Activated CD4-positive, alpha-beta memory T cell treated with anti-CD3 and anti-CD28 coated beads for 36 hours (primary cell): ENCODE data around the gene KIAA0930. TPM values are rescaled to one million over a fixed set of nuclear protein-coding genes. Genes with fewer than 3 reads are reported as not detected.

Experiments used
- CTCF ChIA-PET: fragments of 350-600 bp; sonication (Branson Sonifier 250); formaldehyde crosslinking; loops from one replicate; lab custom pipeline; 2021; ENCODE audit warnings: antibody characterized with exemption, inconsistent platforms; lab: Charles Lee
- POLR2A ChIA-PET: fragments of 350-600 bp; sonication (Branson Sonifier 250); formaldehyde crosslinking; loops from one replicate; lab custom pipeline; 2021; ENCODE audit warnings: antibody characterized with exemption; lab: Charles Lee
- DNase-seq: peaks from one replicate; pipeline ENCODE4 v3.0.0-alpha.2; 2020
- H3K27ac Mint-ChIP-seq: one replicate; pipeline ENCODE4 v1.8.0; 2021; ENCODE audit warnings: mixed read lengths
- H3K27me3 Mint-ChIP-seq: one replicate; pipeline ENCODE4 v1.8.0; 2021; ENCODE audit warnings: mixed read lengths
- H3K36me3 Mint-ChIP-seq: one replicate; pipeline ENCODE4 v1.8.0; 2021; ENCODE audit warnings: mixed read lengths
- H3K4me1 Mint-ChIP-seq: one replicate; pipeline ENCODE4 v1.8.0; 2021; ENCODE audit warnings: low read depth, mixed read lengths
- H3K4me3 Mint-ChIP-seq: one replicate; pipeline ENCODE4 v1.8.0; 2021; ENCODE audit warnings: mild to moderate bottlenecking, mixed read lengths
- H3K9me3 Mint-ChIP-seq: one replicate; pipeline ENCODE4 v1.8.0; 2021; ENCODE audit warnings: mixed read lengths
- intact Hi-C: fragments of 100-400 bp; cut with micrococcal nuclease; formaldehyde crosslinking; loops from one replicate; pipeline ENCODE4 v1.15.1; 2023
- total RNA-seq, 2 experiments: library from RNA; stranded (reverse); gene quantifications; one replicate each; pipeline ENCODE4 v1.2.3, GENCODE V29; 2021

KIAA0930 gene
- total RNA-seq, 2 experiments from 2014 or later = 31.1 to 31.9 TPM

GRCh38 chr22:45187891-45188290 is 52.8 kb downstream of the KIAA0930 start:
- intact Hi-C loops = no loop called here
- DNase-seq = no peak
- H3K4me1 Mint-ChIP-seq = peaks cover 17% of the 10 kb centered on the region
- ChIA-PET POLR2A (no interaction called here), CTCF (no interaction called here)
- H3K27ac Mint-ChIP-seq = no peak overlapping the region
- H3K36me3 Mint-ChIP-seq = peaks cover 33% of the 10 kb centered on the region
- no peaks in the 10 kb centered on the region for H3K9me3 Mint-ChIP-seq
- H3K4me3 Mint-ChIP-seq = no peak overlapping the region
- no peaks in the 10 kb centered on the region for H3K27me3 Mint-ChIP-seq

- DNase-seq = peak; percentile 34
- Mint-ChIP-seq H3K27me3 (no peaks in the 10 kb centered on the region), H3K4me3 (no peak overlapping the region), H3K9me3 (no peaks in the 10 kb centered on the region), H3K4me1 (peaks cover 27% of the 10 kb centered on the region), H3K36me3 (peaks cover 44% of the 10 kb centered on the region), H3K27ac (peak overlapping the region; percentile 67)
- intact Hi-C loops = no loop called here
- ChIA-PET CTCF (no interaction called here), POLR2A (no interaction called here)
Observed at GRCh38 chr22:45185718-45186514, 54.8 kb downstream of the KIAA0930 start.

- no peak overlapping the region for H3K27ac Mint-ChIP-seq
- CTCF ChIA-PET = no interaction called here
- intact Hi-C loops = no loop called here
Observed at GRCh38 chr22:45183974-45184373, 56.7 kb downstream of the KIAA0930 start.

GRCh38 chr22:45181766-45182165 is 58.9 kb downstream of the KIAA0930 start:
- no peak for DNase-seq
- CTCF ChIA-PET = interaction anchor here (1.4 kb wide), 1 partner anchor 11 kb away, joined by 3 read pairs; no protein-coding TSS in a partner anchor
- H3K4me3 Mint-ChIP-seq = no peak overlapping the region
- H3K4me1 Mint-ChIP-seq = peaks cover 61% of the 10 kb centered on the region
- intact Hi-C loops = no loop called here
- H3K27me3 Mint-ChIP-seq = no peaks in the 10 kb centered on the region
- H3K27ac Mint-ChIP-seq = peak overlapping the region; percentile 74
- POLR2A ChIA-PET = no interaction called here
- peaks cover 60% of the 10 kb centered on the region for H3K36me3 Mint-ChIP-seq
- no peaks in the 10 kb centered on the region for H3K9me3 Mint-ChIP-seq

More at GRCh38 chr22:45183974-45184373, 56.7 kb downstream of the KIAA0930 start:
- POLR2A ChIA-PET = no interaction called here
- DNase-seq = no peak
- no peaks in the 10 kb centered on the region for H3K27me3 Mint-ChIP-seq
- H3K4me1 Mint-ChIP-seq = peaks cover 45% of the 10 kb centered on the region
- H3K4me3 Mint-ChIP-seq = no peak overlapping the region
- no peaks in the 10 kb centered on the region for H3K9me3 Mint-ChIP-seq
- H3K36me3 Mint-ChIP-seq = peaks cover 58% of the 10 kb centered on the region

- intact Hi-C loops = no loop called here
- ChIA-PET POLR2A (no interaction called here), CTCF (interaction anchor here (1.4 kb wide), 1 partner anchor 11 kb away, joined by 3 read pairs; no protein-coding TSS in a partner anchor)
- Mint-ChIP-seq H3K36me3 (peaks cover 64% of the 10 kb centered on the region), H3K4me1 (peaks cover 63% of the 10 kb centered on the region), H3K4me3 (no peak overlapping the region), H3K27me3 (no peaks in the 10 kb centered on the region), H3K9me3 (no peaks in the 10 kb centered on the region), H3K27ac (peak overlapping the region; percentile 74)
- DNase-seq = no peak
Observed at GRCh38 chr22:45181240-45181639, 59.5 kb downstream of the KIAA0930 start.

- no peaks in the 10 kb centered on the region for H3K27me3 Mint-ChIP-seq
- no peak overlapping the region for H3K4me3 Mint-ChIP-seq
- intact Hi-C loops = no loop called here
- ChIA-PET POLR2A (no interaction called here), CTCF (interaction anchor here (0.6 to 2.0 kb wide), 2 partner anchors 28 to 74 kb away, joined by 3 to 7 read pairs; no protein-coding TSS in a partner anchor)
- no peak for DNase-seq
- peaks cover 63% of the 10 kb centered on the region for H3K4me1 Mint-ChIP-seq
- peaks cover 61% of the 10 kb centered on the region for H3K36me3 Mint-ChIP-seq
- no peak overlapping the region for H3K27ac Mint-ChIP-seq
- H3K9me3 Mint-ChIP-seq = no peaks in the 10 kb centered on the region
Observed at GRCh38 chr22:45180146-45180679, 60.5 kb downstream of the KIAA0930 start.

GRCh38 chr22:45179276-45180049 is 61.2 kb downstream of the KIAA0930 start:
- ChIA-PET POLR2A (no interaction called here), CTCF (interaction anchor here (0.6 to 2.0 kb wide), 2 partner anchors 29 to 192 kb away, joined by 3 to 7 read pairs; no protein-coding TSS in a partner anchor)
- Mint-ChIP-seq H3K4me1 (peaks cover 69% of the 10 kb centered on the region), H3K4me3 (no peak overlapping the region), H3K27ac (peak overlapping the region; percentile 59), H3K27me3 (no peaks in the 10 kb centered on the region), H3K36me3 (peaks cover 61% of the 10 kb centered on the region), H3K9me3 (no peaks in the 10 kb centered on the region)
- intact Hi-C loops = loop anchor here (5.0 kb wide), 1 partner anchor 63 kb away; the partner anchor contains the start of gene KIAA0930
- DNase-seq = peak; percentile 43

GRCh38 chr22:45172881-45173585 is 67.7 kb downstream of the KIAA0930 start:
- peak overlapping the region; percentile 1 for H3K4me3 Mint-ChIP-seq
- DNase-seq = no peak
- H3K27ac Mint-ChIP-seq = peak overlapping the region; percentile 78
- peaks cover 77% of the 10 kb centered on the region for H3K36me3 Mint-ChIP-seq
- intact Hi-C loops = no loop called here
- H3K27me3 Mint-ChIP-seq = no peaks in the 10 kb centered on the region
- CTCF ChIA-PET = interaction anchor here (0.6 to 1.7 kb wide), 5 partner anchors 8 to 43 kb away, joined by 3 to 9 read pairs (median 3); partner anchors contain the start of gene NUP50
- H3K9me3 Mint-ChIP-seq = no peaks in the 10 kb centered on the region
- peaks cover 88% of the 10 kb centered on the region for H3K4me1 Mint-ChIP-seq
- POLR2A ChIA-PET = interaction anchor here (0.6 to 1.9 kb wide), 4 partner anchors 8 to 77 kb away, joined by 3 to 12 read pairs (median 5); partner anchors contain the start of gene NUP50

- peaks cover 77% of the 10 kb centered on the region for H3K36me3 Mint-ChIP-seq
- H3K27ac Mint-ChIP-seq = peak overlapping the region; percentile 58
- H3K4me3 Mint-ChIP-seq = no peak overlapping the region
- CTCF ChIA-PET = no interaction called here
- DNase-seq = no peak
- POLR2A ChIA-PET = no interaction called here
- H3K27me3 Mint-ChIP-seq = no peaks in the 10 kb centered on the region
- intact Hi-C loops = no loop called here
- no peaks in the 10 kb centered on the region for H3K9me3 Mint-ChIP-seq
- H3K4me1 Mint-ChIP-seq = peaks cover 83% of the 10 kb centered on the region
Observed at GRCh38 chr22:45171830-45172229, 68.9 kb downstream of the KIAA0930 start.

GRCh38 chr22:45169591-45170466 is 70.9 kb downstream of the KIAA0930 start:
- peak; percentile 65 for DNase-seq
- Mint-ChIP-seq H3K27ac (peak overlapping the region; percentile 87), H3K4me1 (peaks cover 78% of the 10 kb centered on the region), H3K27me3 (no peaks in the 10 kb centered on the region), H3K4me3 (peak overlapping the region; percentile 37), H3K36me3 (peaks cover 73% of the 10 kb centered on the region), H3K9me3 (no peaks in the 10 kb centered on the region)
- intact Hi-C loops = loop anchor here (10.0 kb wide), 1 partner anchor 865 kb away; no protein-coding TSS in a partner anchor
- POLR2A ChIA-PET = no interaction called here
- CTCF ChIA-PET = interaction anchor here (1.0 kb wide), 1 partner anchor 12 kb away, joined by 3 read pairs; no protein-coding TSS in a partner anchor
